Measurements from ENCODE around the gene AMIGO1.

AMIGO1 gene

DNA sequence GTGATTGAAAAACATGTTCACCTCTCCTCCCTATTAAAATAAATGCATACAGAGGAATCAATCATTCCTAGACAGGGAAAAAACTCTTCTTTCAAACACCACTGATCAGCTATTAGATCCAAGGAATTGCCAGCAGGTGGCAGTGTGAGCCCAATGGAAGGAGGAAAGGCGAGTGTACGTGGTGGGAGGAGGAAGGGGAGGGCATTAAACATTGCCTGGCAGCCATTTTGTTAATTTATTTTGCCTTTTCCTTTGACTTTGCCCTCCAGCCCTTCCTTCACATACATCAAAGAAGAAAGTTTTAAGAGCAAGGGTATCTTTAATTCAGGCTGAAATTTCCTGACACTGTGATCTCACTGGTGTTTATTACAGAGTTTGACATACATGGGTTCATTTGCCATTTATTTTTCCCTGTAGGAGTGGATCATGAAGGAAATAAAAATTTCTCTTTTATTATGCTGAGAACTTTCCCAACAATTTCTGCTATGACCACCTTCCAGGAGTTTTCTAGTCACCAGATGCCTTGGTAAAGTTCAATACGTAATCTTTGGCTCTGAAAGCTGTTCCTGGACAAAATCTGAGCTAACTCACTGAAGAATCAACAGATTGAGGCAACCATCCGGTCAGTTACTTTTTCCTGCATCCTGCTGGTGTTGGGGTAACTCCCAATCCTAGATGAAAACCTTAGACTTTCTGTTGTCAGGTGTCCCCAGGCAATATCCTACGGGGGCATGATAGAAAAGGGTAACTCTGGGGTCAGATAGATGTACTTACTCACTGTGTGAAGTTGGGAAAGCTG lies 37.0 kb upstream of the AMIGO1 start:
- peak; percentile 78 for DNase-seq (ENCODE audit: low read depth)
- peak overlapping the region; percentile 74 for H3K4me3 ChIP-seq (ENCODE audit: low read depth, low read length)
- TF ChIP-seq, protein P1, sequence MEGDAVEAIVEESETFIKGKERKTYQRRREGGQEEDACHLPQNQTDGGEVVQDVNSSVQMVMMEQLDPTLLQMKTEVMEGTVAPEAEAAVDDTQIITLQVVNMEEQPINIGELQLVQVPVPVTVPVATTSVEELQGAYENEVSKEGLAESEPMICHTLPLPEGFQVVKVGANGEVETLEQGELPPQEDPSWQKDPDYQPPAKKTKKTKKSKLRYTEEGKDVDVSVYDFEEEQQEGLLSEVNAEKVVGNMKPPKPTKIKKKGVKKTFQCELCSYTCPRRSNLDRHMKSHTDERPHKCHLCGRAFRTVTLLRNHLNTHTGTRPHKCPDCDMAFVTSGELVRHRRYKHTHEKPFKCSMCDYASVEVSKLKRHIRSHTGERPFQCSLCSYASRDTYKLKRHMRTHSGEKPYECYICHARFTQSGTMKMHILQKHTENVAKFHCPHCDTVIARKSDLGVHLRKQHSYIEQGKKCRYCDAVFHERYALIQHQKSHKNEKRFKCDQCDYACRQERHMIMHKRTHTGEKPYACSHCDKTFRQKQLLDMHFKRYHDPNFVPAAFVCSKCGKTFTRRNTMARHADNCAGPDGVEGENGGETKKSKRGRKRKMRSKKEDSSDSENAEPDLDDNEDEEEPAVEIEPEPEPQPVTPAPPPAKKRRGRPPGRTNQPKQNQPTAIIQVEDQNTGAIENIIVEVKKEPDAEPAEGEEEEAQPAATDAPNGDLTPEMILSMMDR (IDR thresholded peaks at IDR 0.05; ENCODE audit: low read depth, low read length, missing control alignments) = peak; percentile 68

DNA sequence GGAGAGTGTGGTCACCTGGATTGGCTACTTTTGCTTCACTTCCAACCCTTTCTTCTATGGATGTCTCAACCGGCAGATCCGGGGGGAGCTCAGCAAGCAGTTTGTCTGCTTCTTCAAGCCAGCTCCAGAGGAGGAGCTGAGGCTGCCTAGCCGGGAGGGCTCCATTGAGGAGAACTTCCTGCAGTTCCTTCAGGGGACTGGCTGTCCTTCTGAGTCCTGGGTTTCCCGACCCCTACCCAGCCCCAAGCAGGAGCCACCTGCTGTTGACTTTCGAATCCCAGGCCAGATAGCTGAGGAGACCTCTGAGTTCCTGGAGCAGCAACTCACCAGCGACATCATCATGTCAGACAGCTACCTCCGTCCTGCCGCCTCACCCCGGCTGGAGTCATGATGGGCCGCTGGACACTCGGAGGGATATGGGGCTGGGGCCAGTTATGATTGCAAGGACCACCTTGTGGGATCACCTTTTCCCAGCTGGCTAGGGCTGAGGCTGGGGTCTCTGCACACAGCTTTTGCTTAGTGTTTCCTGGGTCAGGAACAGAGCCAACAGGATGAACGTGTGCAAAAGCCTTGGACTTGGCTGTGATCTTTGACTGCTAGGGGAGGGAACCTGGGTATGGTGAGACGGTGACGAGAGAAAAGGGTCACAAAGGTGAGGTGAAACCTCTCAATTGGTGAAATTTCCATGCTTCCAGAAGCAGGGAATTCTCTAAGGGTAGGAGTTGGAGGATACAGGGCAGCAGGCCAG lies 34.6 kb upstream of the AMIGO1 start:
- DNase-seq (ENCODE audit: low read depth) = no peak
- TF ChIP-seq, protein P1 (IDR thresholded peaks at IDR 0.05; ENCODE audit: low read depth, low read length, missing control alignments) = no peak
- H3K4me3 ChIP-seq (ENCODE audit: low read depth, low read length) = no peak overlapping the region

GRCh38 chr1:109543283-109543987 lies 33.9 kb upstream of the AMIGO1 start:
- TF ChIP-seq, protein P1 (IDR thresholded peaks at IDR 0.05; ENCODE audit: low read depth, low read length, missing control alignments) = no peak
- H3K4me3 ChIP-seq (ENCODE audit: low read depth, low read length) = no peak overlapping the region
- DNase-seq (ENCODE audit: low read depth) = no peak

- DNase-seq (ENCODE audit: low read depth) = no peak
- H3K4me3 ChIP-seq (ENCODE audit: low read depth, low read length) = no peak overlapping the region
- TF ChIP-seq, protein P1 (IDR thresholded peaks at IDR 0.05; ENCODE audit: low read depth, low read length, missing control alignments) = no peak
Measured at GRCh38 chr1:109542657-109543056, 33.1 kb upstream of the AMIGO1 start.

DNA sequence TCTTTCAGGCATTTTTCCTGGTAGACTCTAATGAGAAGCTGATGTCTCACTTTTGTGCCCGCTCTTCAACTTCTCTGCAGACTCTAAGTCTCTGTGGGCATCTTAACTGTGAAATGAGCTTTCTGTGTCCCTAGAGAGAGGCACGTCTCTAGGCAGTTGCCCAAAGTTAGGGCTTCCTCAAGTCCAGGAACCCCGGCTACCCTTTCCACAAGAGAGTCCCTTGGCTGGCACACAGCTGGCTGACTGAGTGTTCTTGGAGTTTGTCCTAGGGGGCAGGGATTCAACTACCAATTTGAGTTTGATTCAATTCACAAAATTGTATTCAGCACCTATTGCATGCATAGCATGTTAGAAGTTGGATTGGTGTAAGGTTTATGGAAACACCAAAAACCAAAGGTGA lies 31.6 kb upstream of the AMIGO1 start:
- DNase-seq (ENCODE audit: low read depth) = no peak
- TF ChIP-seq, protein P1 (IDR thresholded peaks at IDR 0.05; ENCODE audit: low read depth, low read length, missing control alignments) = no peak
- H3K4me3 ChIP-seq (ENCODE audit: low read depth, low read length) = no peak overlapping the region

- TF ChIP-seq, protein P1 (IDR thresholded peaks at IDR 0.05; ENCODE audit: low read depth, low read length, missing control alignments) = no peak
- H3K4me3 ChIP-seq (ENCODE audit: low read depth, low read length) = no peak within 1 kb of the TSS
- DNase-seq (ENCODE audit: low read depth) = no peak
Measured at GRCh38 chr1:109539676-109540075, 30.1 kb upstream of the AMIGO1 start, which contains the start of gene GPR61. Gene GPR61, plus strand, starts transcription at chr1:109539872. Its CDS starts 3,151 bp downstream, at chr1:109543023.

Data from GM12864 (cell line).